Measurements from ENCODE around the gene ANAPC4. TPM values are rescaled to one million over a fixed set of nuclear protein-coding genes. Genes with fewer than 3 reads are reported as not detected.

The ANAPC4 gene
- total RNA-seq, 4 donors from 2014 or later = 30.0 to 68.4 (median 32.6) TPM

GRCh38 chr4:25449270-25449669 is 72.2 kb downstream of the ANAPC4 start:
- TF ChIP-seq POLR2A (IDR thresholded peaks at IDR 0.05) (no peak), CTCF (IDR thresholded peaks at IDR 0.05) (no peak)
- peak overlapping the region in 2 of 3 donors; percentile 84 to 86 for H3K27ac ChIP-seq
- WGBS, 2 donors = 79 to 86% methylated on average over 5 of the region's 5 CpGs
- H3K4me3 ChIP-seq (replicated peaks in 1 of 3) = no peak overlapping the region
- no peak for DNase-seq
- H3K4me1 ChIP-seq = peaks cover 21 to 60% of the 10 kb centered on the region in 2 donors
- no peaks in the 10 kb centered on the region for H3K9me3 ChIP-seq
- no peaks in the 10 kb centered on the region for H3K27me3 ChIP-seq
- H3K36me3 ChIP-seq = no peaks in the 10 kb centered on the region
- intact Hi-C loops (cut with DNase I) = no loop called here

GRCh38 chr4:25449688-25450087 is 72.6 kb downstream of the ANAPC4 start:
- no peak for DNase-seq
- H3K9me3 ChIP-seq = no peaks in the 10 kb centered on the region
- H3K4me3 ChIP-seq (replicated peaks in 1 of 3) = no peak overlapping the region
- no peaks in the 10 kb centered on the region for H3K36me3 ChIP-seq
- H3K27me3 ChIP-seq = no peaks in the 10 kb centered on the region
- H3K27ac ChIP-seq = peak overlapping the region in 1 of 3 donors; percentile 86
- H3K4me1 ChIP-seq = peaks cover 21 to 64% of the 10 kb centered on the region in 2 donors
- TF ChIP-seq POLR2A (IDR thresholded peaks at IDR 0.05) (no peak), CTCF (IDR thresholded peaks at IDR 0.05) (no peak)
- intact Hi-C loops (cut with DNase I) = no loop called here
- WGBS, 2 donors = 84 to 89% methylated on average over 5 of the region's 5 CpGs

- WGBS, 2 donors = 73 to 83% methylated on average over 4 of the region's 4 CpGs
- no peak for DNase-seq
- H3K4me1 ChIP-seq = peaks cover 21 to 67% of the 10 kb centered on the region in 2 donors
- H3K36me3 ChIP-seq = no peaks in the 10 kb centered on the region
- intact Hi-C loops (cut with DNase I) = no loop called here
- no peaks in the 10 kb centered on the region for H3K9me3 ChIP-seq
- no peak overlapping the region for H3K4me3 ChIP-seq (replicated peaks in 1 of 3)
- H3K27ac ChIP-seq = peak overlapping the region in 1 of 3 donors; percentile 86
- TF ChIP-seq CTCF (IDR thresholded peaks at IDR 0.05) (no peak), POLR2A (IDR thresholded peaks at IDR 0.05) (no peak)
- no peaks in the 10 kb centered on the region for H3K27me3 ChIP-seq
These were observed 73.4 kb downstream of the ANAPC4 start for GRCh38 chr4:25450491-25450901.

- intact Hi-C loops (cut with DNase I) = no loop called here
- TF ChIP-seq CTCF (IDR thresholded peaks at IDR 0.05) (no peak), POLR2A (IDR thresholded peaks at IDR 0.05) (no peak)
- Histone ChIP-seq H3K36me3 (no peaks in the 10 kb centered on the region), H3K27me3 (no peaks in the 10 kb centered on the region), H3K4me1 (peaks cover 18 to 57% of the 10 kb centered on the region in 2 donors), H3K4me3 (replicated peaks in 1 of 3) (no peak overlapping the region), H3K9me3 (no peaks in the 10 kb centered on the region), H3K27ac (no peak overlapping the region)
- WGBS, 2 donors = 93 to 97% methylated on average over 2 of the region's 2 CpGs
- DNase-seq = no peak
These were observed 74.6 kb downstream of the ANAPC4 start for GRCh38 chr4:25451676-25452075.

GRCh38 chr4:25452081-25452480 is 75.0 kb downstream of the ANAPC4 start:
- intact Hi-C loops (cut with DNase I) = no loop called here
- no peak for DNase-seq
- no peak for TF ChIP-seq POLR2A (IDR thresholded peaks at IDR 0.05)
- TF ChIP-seq CTCF (IDR thresholded peaks at IDR 0.05) = no peak
- Histone ChIP-seq H3K4me3 (replicated peaks in 1 of 3) (no peak overlapping the region), H3K4me1 (peaks cover 14 to 53% of the 10 kb centered on the region in 2 donors), H3K36me3 (no peaks in the 10 kb centered on the region), H3K27me3 (no peaks in the 10 kb centered on the region), H3K9me3 (no peaks in the 10 kb centered on the region), H3K27ac (no peak overlapping the region)
- WGBS, 2 donors = 93 to 95% methylated on average over 7 of the region's 7 CpGs
